Measurements from ENCODE around the gene INPP5A.

DNA sequence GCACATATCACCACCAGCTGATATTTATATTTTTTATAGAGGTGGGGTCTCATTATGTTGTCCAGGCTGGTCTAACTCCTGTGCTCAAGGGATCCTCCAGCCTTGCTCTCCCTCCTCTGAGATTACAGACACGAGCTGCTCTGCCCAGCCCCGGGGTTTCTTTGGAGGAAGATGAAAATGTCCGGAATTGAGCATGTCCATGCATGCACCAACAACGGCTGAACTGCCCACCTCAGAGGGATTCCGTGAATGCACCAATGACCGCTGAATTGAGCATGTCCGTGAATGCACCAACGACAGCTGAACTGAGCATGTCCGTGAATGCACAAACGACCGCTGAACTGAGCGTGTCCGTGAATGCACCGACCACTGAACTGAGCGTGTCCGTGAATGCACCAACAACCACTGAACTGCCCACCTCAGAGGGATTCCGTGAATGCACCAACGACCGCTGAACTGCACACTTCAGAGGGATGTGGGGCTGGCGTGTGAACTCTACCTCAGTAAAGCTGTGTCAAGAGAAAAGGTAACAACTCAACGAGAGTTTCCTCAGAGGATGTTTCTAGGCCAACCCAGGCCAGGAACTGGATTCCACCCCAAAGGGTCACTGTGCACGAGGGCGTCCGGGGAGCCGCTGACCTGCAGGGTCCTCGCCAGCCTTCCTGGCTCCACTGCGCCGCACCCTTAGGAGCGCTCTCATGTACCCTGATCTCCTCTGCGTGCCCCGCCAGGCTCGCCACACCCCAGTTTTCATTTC, 34.9 kb upstream of the INPP5A start:
- TF ChIP-seq, protein P1, sequence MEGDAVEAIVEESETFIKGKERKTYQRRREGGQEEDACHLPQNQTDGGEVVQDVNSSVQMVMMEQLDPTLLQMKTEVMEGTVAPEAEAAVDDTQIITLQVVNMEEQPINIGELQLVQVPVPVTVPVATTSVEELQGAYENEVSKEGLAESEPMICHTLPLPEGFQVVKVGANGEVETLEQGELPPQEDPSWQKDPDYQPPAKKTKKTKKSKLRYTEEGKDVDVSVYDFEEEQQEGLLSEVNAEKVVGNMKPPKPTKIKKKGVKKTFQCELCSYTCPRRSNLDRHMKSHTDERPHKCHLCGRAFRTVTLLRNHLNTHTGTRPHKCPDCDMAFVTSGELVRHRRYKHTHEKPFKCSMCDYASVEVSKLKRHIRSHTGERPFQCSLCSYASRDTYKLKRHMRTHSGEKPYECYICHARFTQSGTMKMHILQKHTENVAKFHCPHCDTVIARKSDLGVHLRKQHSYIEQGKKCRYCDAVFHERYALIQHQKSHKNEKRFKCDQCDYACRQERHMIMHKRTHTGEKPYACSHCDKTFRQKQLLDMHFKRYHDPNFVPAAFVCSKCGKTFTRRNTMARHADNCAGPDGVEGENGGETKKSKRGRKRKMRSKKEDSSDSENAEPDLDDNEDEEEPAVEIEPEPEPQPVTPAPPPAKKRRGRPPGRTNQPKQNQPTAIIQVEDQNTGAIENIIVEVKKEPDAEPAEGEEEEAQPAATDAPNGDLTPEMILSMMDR (IDR thresholded peaks at IDR 0.05 in 2 of 3, conservative IDR thresholded peaks at IDR 0.05 in 1 of 3; ENCODE audit: borderline replicate concordance in 1 of 3, insufficient read depth in 1 of 3, low read depth in 2 of 3, low read length in 2 of 3) = no peak
- TF ChIP-seq POLR2A (IDR thresholded peaks at IDR 0.05; ENCODE audit: borderline replicate concordance, extremely low read depth, insufficient read depth, insufficient read length) (no peak), EZH2 (IDR thresholded peaks at IDR 0.05) (no peak), POLR2AphosphoS5 (IDR thresholded peaks at IDR 0.05; ENCODE audit: low read depth, low read length) (no peak), EZH2phosphoT487 (IDR thresholded peaks at IDR 0.05; ENCODE audit: borderline replicate concordance) (no peak)
